Breast epithelium (tissue), 3 donors: ENCODE results near the gene PNMT.

Experiments used
- CTCF ChIP-seq, 3 donors: fragments of 450-650 bp; IDR thresholded peaks; one replicate each; pipeline ENCODE4 v1.5.1; 2016 to 2017; ENCODE audit warnings: antibody characterized with exemption in 3 of 3, mild to moderate bottlenecking in 3 of 3, moderate library complexity in 3 of 3
- POLR2A ChIP-seq: fragments of 450-650 bp; IDR thresholded peaks from one replicate; pipeline ENCODE4 v1.6.1; 2016; ENCODE audit warnings: antibody characterized with exemption, mild to moderate bottlenecking, moderate library complexity

- TF ChIP-seq CTCF (IDR thresholded peaks at IDR 0.05) (no peak), POLR2A (no peak)
Observed at GRCh38 chr17:39717660-39718059, 49.4 kb downstream of the PNMT start.
